Pancreas (tissue), 10 donors: ENCODE results near the gene SLC37A4. TPM values are rescaled to one million over a fixed set of nuclear protein-coding genes. Genes with fewer than 3 reads are reported as not detected.

Experiments
- ATAC-seq, 4 donors: fragments of 200-7000 bp; cut with Tn5 transposase; one replicate each; pipeline versions ENCODE4 v1.8.0 to v1.9.1; 2020; ENCODE audit warnings: mild to moderate bottlenecking in 4 of 4, moderate library complexity in 4 of 4
- DNase-seq, 6 donors: peaks; one replicate each; pipeline ENCODE4 v3.0.0-alpha.2; 2020
- FAIRE-seq: peaks from 2 replicates; lab custom pipeline; 2012; peaks lifted over from hg19 to GRCh38; lab: Jason Lieb, UNC
- H3K27ac ChIP-seq, 4 donors: fragments of 200-600 bp; sonication (generic); 1 replicate in 3 of 4; 2 replicates in 1 of 4; pipeline versions ENCODE4 v1.5.0 to v1.8.0; 2020
- H3K27me3 ChIP-seq, 4 donors: fragments of 200-600 bp; one replicate each; pipeline ENCODE4 v1.8.0; 2021
- H3K36me3 ChIP-seq, 3 donors: fragments of 200-600 bp; sonication (generic) in 1 of 3; one replicate each; pipeline versions ENCODE4 v1.5.0 to v1.8.0; 2020 to 2021
- H3K4me1 ChIP-seq, 3 donors: fragments of 200-600 bp; one replicate each; pipeline ENCODE4 v1.8.0; 2021
- H3K4me3 ChIP-seq, 4 donors: fragments of 200-600 bp; sonication (generic) in 2 of 4; one replicate each; pipeline versions ENCODE4 v1.5.0 to v1.8.0; 2020 to 2021
- H3K9me3 ChIP-seq, 4 donors: fragments of 200-600 bp; one replicate each; pipeline ENCODE4 v1.8.0; 2021
- CTCF ChIP-seq, 4 donors: fragments of 200-600 bp; sonication (generic) in 3 of 4; IDR thresholded peaks; one replicate each; pipeline versions ENCODE4 v1.5.0 to v1.8.0; 2021; ENCODE audit warnings: antibody characterized with exemption in 4 of 4
- WGBS, 2 donors: extraction: QIAGEN DNeasy Blood & Tissue Kit; methylation state at CpG; one replicate each; pipeline ENCODE4 v1.1.7; 2013; 5-methylcytosine and 5-hydroxymethylcytosine counted together
- intact Hi-C, 3 donors: fragments of 100-400 bp; cut with DNase I; formaldehyde crosslinking; loops; one replicate each; pipeline versions ENCODE4 v1.11.1 to v1.14.2; 2022
- polyA plus RNA-seq, 2 donors: library from polyadenylated mRNA; stranded (reverse); fragments of 200-250 nt; gene quantifications; one replicate each; pipeline ENCODE4 v1.2.3, GENCODE V29; 2013
- total RNA-seq, 6 donors: library from RNA; stranded (reverse); fragmentation: NEBNext Ultra II Directional in 4 of 6; extraction: Animal tissue kit (Norgen Biotek cat#: 25700) in 4 of 6; gene quantifications; one replicate each; pipeline versions ENCODE4 v1.2.1 to v1.2.4, GENCODE V29; 2021 to 2023
- donor health status: healthy with polysubstance abuse.
- donor health status: DM: no; HTN: no; CAD: no; lungs with moderate emphysema.
- donor health status: DM: no; HTN: no; CAD: no.
- donor health status: control.
- donor health status: control.
- donor health status: Bipolar disorder and iron deficiency.
- donor health status: DM: yes; HTN: yes; CAD: no.
- donor health status: DM: no; HTN: no; CAD: no.
- donor health status: DM: no; HTN: no; CAD: no.
- donor health status: DM: yes; HTN: yes; CAD: no.

Gene SLC37A4
- total and polyA plus RNA-seq, 8 donors = 27.1 to 163 (median 38.0) TPM

- WGBS, 2 donors = 21 to 42% methylated on average over 1 of the region's 1 CpG
- no peak for DNase-seq
- no peak for ATAC-seq
- no peak for TF ChIP-seq CTCF (IDR thresholded peaks at IDR 0.05)
- Histone ChIP-seq H3K9me3 (no peaks in the 10 kb centered on the region), H3K4me3 (peak overlapping the region in 3 of 4 donors; percentile 13 to 76 (median 62)), H3K27ac (peak overlapping the region; percentile 77 to 87 (median 86)), H3K4me1 (peaks cover 4 to 26% (median 15%) of the 10 kb centered on the region in 3 donors), H3K27me3 (no peaks in the 10 kb centered on the region), H3K36me3 (peaks cover 0 to 14% (median 12%) of the 10 kb centered on the region in 3 donors)
- intact Hi-C loops = no loop called here
- no peak for FAIRE-seq
These were observed 1.7 kb downstream of the SLC37A4 start for GRCh38 chr11:119029069-119029339.

GRCh38 chr11:119028346-119029068 is 2.2 kb downstream of the SLC37A4 start:
- Histone ChIP-seq H3K4me1 (peaks cover 4 to 27% (median 17%) of the 10 kb centered on the region in 3 donors), H3K36me3 (peaks cover 0 to 14% (median 12%) of the 10 kb centered on the region in 3 donors), H3K4me3 (peak overlapping the region in 3 of 4 donors; percentile 13 to 76 (median 62)), H3K27ac (peak overlapping the region; percentile 77 to 87 (median 86)), H3K9me3 (no peaks in the 10 kb centered on the region), H3K27me3 (no peaks in the 10 kb centered on the region)
- intact Hi-C loops = no loop called here
- DNase-seq = peak in 2 of 6 donors; percentile 27 to 49
- no peak for ATAC-seq
- FAIRE-seq = no peak
- no peak for TF ChIP-seq CTCF (IDR thresholded peaks at IDR 0.05)
- 21 to 22% methylated on average over 9 of the region's 9 CpGs for WGBS, 2 donors

GRCh38 chr11:119027561-119028345 is 2.9 kb downstream of the SLC37A4 start:
- no peak for FAIRE-seq
- H3K36me3 ChIP-seq = peaks cover 0 to 16% (median 14%) of the 10 kb centered on the region in 3 donors

GRCh38 chr11:119026970-119027369 is 3.7 kb downstream of the SLC37A4 start:
- FAIRE-seq = no peak
- Histone ChIP-seq H3K27ac (peak overlapping the region in 1 of 4 donors; percentile 55), H3K9me3 (no peaks in the 10 kb centered on the region), H3K36me3 (peaks cover 0 to 16% (median 14%) of the 10 kb centered on the region in 3 donors), H3K4me3 (peak overlapping the region in 2 of 4 donors; percentile 62 to 76), H3K27me3 (no peaks in the 10 kb centered on the region), H3K4me1 (peaks cover 4 to 30% (median 17%) of the 10 kb centered on the region in 3 donors)
- ATAC-seq = no peak
- TF ChIP-seq CTCF (IDR thresholded peaks at IDR 0.05) = no peak
- peak in 2 of 6 donors; percentile 13 to 21 for DNase-seq
- 55 to 57% methylated on average over 2 of the region's 2 CpGs for WGBS, 2 donors
- intact Hi-C loops = no loop called here

More at GRCh38 chr11:119027561-119028345, 2.9 kb downstream of the SLC37A4 start:
- H3K4me3 ChIP-seq = peak overlapping the region in 3 of 4 donors; percentile 13 to 76 (median 62)
- H3K27ac ChIP-seq = peak overlapping the region in 2 of 4 donors; percentile 86 to 87
- H3K9me3 ChIP-seq = no peaks in the 10 kb centered on the region
- H3K27me3 ChIP-seq = no peaks in the 10 kb centered on the region
- ATAC-seq = no peak
- TF ChIP-seq CTCF (IDR thresholded peaks at IDR 0.05) = no peak
- intact Hi-C loops = no loop called here
- H3K4me1 ChIP-seq = peaks cover 4 to 30% (median 17%) of the 10 kb centered on the region in 3 donors
- 72 to 88% methylated on average over 9 of the region's 9 CpGs for WGBS, 2 donors
- peak in 1 of 6 donors; percentile 58 for DNase-seq
